Fibroblast of pulmonary artery (primary cell): ENCODE measurements around the gene RABGAP1L.
"Not testable (repeated sequence)": the region's sequence is repeated elsewhere in the genome, so short reads cannot be mapped to it uniquely, and the experiment has no call there.

Source experiments
- DNase-seq: peaks from one replicate; pipeline ENCODE4 v3.0.0-alpha.2; 2010; ENCODE audit warnings: low read depth
- H3K4me3 ChIP-seq: replicated peaks from 2 replicates; pipeline ENCODE4 v1.5.1; 2011; ENCODE audit warnings: low read depth, mild to moderate bottlenecking, control low read depth, low read length, moderate library complexity
- CTCF ChIP-seq: IDR thresholded peaks from 2 replicates; pipeline ENCODE4 v1.5.1; 2011; ENCODE audit warnings: mild to moderate bottlenecking, control low read depth, low read length, inconsistent platforms; ENCODE audit errors: missing control alignments

RABGAP1L gene

GRCh38 chr1:174710868-174711845 lies 551.8 kb downstream of the RABGAP1L start:
- DNase-seq, result no peak
- no peak for TF ChIP-seq CTCF
- H3K4me3 ChIP-seq, result no peak overlapping the region

DNA sequence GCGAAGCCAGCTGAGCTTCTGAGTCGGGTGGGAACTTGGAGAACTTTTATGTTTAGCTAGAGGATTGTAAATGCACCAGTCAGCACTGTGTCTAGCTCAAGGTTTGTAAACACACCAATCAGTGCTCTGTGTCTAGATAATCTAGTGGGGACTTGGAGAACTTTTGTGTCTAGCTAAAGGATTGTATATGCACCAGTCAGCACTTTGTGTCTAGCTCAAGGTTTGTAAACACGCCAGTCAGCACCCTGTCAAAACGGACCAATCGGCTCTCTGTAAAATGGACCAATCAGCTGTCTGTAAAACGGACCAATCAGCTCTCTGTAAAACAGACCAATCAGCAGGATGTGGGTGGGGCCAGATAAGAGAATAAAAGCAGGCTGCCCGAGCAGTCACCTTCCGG lies 552.5 kb downstream of the RABGAP1L start:
- not testable (repeated sequence) for DNase-seq, H3K4me3 ChIP-seq

GRCh38 chr1:174712541-174712940 lies 553.2 kb downstream of the RABGAP1L start:
- no peak overlapping the region for H3K4me3 ChIP-seq
- TF ChIP-seq CTCF, result no peak
- DNase-seq, result no peak

DNA sequence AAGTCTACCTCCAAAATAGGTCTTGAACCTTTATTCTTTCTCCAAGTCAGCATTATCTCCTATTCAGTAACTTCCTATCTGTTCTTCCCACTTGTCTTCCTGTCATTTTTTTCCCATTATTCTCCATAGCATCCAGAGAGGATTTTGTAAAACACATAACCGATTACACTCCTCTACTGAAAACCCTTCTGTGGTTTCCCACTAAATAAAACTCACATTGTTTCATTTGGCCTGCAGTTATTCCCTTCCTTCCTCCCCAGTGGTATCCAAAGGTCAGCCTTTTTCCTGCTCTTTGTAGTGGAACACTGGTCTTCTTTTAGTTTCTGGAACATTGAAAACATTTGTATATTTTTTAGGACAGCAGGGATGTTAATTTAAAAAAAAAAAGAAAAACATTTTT lies 554.5 kb downstream of the RABGAP1L start:
- TF ChIP-seq CTCF, result no peak
- H3K4me3 ChIP-seq, result no peak overlapping the region
- DNase-seq, result no peak

GRCh38 chr1:174719194-174719593 lies 559.9 kb downstream of the RABGAP1L start:
- no peak overlapping the region for H3K4me3 ChIP-seq
- no peak for DNase-seq
- TF ChIP-seq CTCF, result no peak

GRCh38 chr1:174720618-174721017 lies 561.3 kb downstream of the RABGAP1L start:
- DNase-seq, result no peak
- H3K4me3 ChIP-seq, result no peak overlapping the region
- no peak for TF ChIP-seq CTCF

DNA sequence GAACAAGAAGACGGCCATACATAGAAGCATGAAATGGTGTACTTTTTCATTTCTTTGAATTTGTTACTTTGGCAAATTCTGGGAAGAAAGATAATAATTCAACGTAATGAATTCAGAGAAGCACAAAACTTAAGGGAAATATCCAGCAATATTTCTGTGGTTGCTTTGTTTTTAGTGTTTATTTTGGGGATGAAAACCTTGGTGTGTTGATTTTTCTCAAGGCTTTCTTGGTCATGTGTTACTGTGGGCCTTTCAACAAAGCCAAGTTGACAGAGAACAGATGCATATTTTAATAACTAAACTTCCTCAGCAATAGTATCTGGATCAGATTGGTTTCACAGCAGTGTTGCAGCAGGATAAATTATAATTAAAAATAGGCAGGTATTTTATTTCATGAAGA lies 561.9 kb downstream of the RABGAP1L start:
- no peak for TF ChIP-seq CTCF
- H3K4me3 ChIP-seq, result no peak overlapping the region
- DNase-seq, result no peak
